ENCODE measurements around the gene KCNA2.

The KCNA2 gene

GRCh38 chr1:110628323-110629105, 22.4 kb upstream of the KCNA2 start:
- no peak for DNase-seq (ENCODE audit: low read depth, low spot score)

- DNase-seq (ENCODE audit: low read depth, low spot score): no peak
These were observed 21.6 kb upstream of the KCNA2 start for GRCh38 chr1:110627764-110628163.

- no peak for DNase-seq (ENCODE audit: low read depth, low spot score)
These were observed 20.7 kb upstream of the KCNA2 start for GRCh38 chr1:110626889-110627288.

DNA sequence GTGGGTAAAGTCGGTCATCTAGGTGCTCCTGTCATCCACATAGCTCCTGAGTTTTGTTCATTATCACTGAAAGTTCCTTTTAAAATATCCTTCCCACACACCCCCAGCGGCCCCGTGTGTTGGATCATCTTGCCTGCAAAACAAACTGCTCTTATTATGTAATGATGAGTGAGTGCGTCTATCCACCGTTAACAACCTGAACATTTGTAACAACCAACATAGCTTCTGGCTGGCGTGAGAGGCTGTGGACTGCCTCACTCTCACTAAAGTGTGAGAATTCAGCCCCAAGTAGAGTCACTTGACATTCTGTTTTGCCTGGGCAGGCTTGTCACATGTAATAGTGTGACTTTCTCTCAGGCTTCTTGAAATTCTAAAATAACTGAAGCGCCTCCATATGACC, 14.5 kb upstream of the KCNA2 start:
- no peak for DNase-seq (ENCODE audit: low read depth, low spot score)

- DNase-seq (ENCODE audit: low read depth, low spot score): no peak
These were observed 14.1 kb upstream of the KCNA2 start for GRCh38 chr1:110620250-110620615.

DNA sequence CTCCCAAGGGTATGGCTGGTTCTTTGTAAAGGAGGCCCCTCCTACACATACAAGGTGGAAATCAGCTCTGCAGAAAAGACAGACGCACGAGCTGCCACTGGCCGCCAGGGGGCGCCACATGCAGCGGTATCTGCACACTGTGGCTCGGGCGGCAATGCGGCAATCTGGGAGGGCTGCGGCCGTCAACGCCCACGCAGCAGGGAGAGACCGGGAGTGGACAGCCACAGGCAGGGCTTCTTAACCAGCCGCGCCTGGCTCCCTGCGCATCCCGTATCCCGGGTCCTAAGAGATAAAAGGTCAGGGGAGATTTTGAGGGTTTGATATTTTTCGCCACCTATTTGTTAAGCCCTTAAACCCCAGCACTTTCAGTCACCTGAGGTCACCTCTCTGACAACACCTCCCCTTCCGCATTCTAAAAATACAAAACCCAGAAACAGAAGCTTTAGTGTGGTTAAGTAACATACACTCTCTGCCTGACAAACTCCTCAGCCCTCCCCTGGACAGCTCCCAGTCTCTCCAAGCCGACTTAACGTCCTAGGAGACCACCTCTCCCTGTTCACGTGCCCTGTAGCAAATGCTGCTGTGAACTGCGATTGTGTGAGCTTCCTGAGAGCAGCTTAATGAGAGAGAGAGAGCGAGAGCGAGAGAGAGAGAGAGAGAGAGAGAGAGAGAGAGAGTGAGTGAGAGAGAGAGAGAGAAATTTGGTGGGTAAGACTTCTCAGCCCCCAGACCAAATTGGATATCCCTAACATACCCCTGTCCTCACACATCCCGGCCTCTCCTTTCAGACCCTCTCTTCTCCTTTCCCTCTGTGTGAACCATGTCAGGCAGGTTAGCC, 13.5 kb upstream of the KCNA2 start:
- DNase-seq (ENCODE audit: low read depth, low spot score): peak; percentile 80

GRCh38 chr1:110618668-110619067, 12.5 kb upstream of the KCNA2 start:
- DNase-seq (ENCODE audit: low read depth, low spot score): no peak

DNA sequence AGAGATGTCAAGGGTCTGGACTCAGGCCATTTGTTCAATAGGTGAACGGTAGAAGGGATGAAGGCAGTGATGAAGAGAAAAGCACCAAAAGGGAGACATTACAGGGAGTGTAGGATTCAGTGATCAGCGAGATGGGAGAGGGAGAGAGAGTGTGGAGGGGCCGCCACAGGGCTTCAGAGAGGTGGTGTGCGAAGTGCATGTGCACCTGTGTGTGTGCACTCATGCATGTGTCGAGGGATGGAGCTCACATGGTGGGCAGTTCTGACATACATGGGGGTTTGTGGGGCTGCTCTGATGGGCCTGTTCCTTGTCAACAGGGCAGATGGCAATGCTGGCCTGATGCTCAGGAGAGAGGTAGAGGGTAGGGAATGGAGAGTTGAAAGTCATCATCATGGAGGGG, 11.4 kb upstream of the KCNA2 start:
- no peak for DNase-seq (ENCODE audit: low read depth, low spot score)

DNA sequence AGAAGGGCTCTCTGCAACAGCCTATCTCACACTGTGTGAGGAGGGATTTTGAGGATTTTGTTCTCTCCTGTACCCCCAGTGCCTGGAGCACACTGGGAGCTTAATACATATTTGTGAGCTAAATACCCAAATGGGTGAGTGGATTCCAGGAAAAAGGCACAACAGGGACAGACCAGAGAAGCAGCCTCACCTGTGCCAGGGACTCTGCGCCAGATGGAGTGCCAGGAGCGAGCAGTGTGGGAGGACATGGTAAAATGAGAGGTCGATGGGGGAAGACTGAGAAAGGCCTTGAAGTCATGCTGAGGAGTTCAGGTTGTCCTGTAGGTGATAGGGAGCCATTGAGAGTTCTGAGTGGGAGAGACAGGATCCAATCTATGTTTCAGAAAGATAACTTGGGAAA, 11.0 kb upstream of the KCNA2 start:
- DNase-seq (ENCODE audit: low read depth, low spot score): no peak

GRCh38 chr1:110616587-110616986, 10.4 kb upstream of the KCNA2 start:
- DNase-seq (ENCODE audit: low read depth, low spot score): peak; percentile 11

- peak; percentile 74 for DNase-seq (ENCODE audit: low read depth, low spot score)
These were observed 9.5 kb upstream of the KCNA2 start for GRCh38 chr1:110615548-110616130.

- no peak for DNase-seq (ENCODE audit: low read depth, low spot score)
These were observed 6.0 kb upstream of the KCNA2 start for GRCh38 chr1:110612060-110612745.

DNA sequence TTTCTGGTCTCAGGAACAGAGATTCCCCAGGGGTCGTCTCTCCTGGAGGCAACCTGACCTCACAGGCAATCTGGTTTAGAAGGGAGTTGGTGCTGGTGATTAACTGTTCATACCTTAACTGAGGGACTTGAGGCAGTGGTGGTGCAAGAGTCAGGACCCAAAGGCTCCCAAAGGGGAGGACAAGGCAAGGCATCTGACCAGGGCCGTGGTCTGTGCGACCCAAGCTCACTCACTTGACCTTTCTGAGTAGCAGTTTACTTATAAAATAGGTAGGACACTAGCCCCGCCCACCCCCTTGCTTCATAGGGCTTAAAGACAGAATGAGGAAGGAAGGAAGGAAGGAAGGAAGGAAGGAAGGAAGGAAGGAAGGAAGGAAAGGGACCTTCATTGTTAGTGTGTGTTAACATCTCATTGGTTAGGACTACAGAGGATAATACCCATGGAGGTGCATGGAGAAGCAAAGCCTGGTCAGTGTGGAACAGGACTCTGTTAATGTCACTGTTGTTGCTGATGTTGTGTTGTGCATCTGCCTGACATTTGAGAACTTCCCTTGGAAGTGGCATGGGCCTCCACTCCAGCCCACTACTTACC, 4.6 kb upstream of the KCNA2 start:
- no peak for DNase-seq (ENCODE audit: low read depth, low spot score)

GRCh38 chr1:110610084-110610483, 3.9 kb upstream of the KCNA2 start:
- no peak for DNase-seq (ENCODE audit: low read depth, low spot score)

DNA sequence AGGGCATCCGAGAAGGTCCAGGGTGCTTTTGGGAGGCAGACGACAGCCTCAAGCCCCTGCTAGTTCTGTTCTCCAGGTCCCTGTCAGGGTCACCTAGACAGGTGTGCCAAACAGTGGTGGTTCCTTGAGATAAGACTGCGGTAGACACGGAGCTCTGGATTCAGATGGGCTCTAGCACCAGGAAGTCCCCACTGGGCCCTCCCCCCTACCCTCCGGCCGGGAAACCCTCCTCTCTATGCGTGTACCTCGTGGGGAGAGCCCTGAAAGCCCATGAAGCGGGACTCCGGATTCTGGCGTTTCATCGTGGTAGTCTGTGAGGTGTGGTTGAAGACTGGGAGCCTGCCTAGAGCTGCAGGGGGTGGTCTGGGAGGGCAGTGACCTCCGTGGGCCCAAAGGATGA, 2.1 kb upstream of the KCNA2 start:
- no peak for DNase-seq (ENCODE audit: low read depth, low spot score)

GRCh38 chr1:110607536-110608230, 1.5 kb upstream of the KCNA2 start:
- peak; percentile 2 for DNase-seq (ENCODE audit: low read depth, low spot score)

GRCh38 chr1:110606657-110607535, 738 bp upstream of the KCNA2 start:
- peak; percentile 51 for DNase-seq (ENCODE audit: low read depth, low spot score)

- DNase-seq (ENCODE audit: low read depth, low spot score): no peak
These were observed 712 bp downstream of the KCNA2 start for GRCh38 chr1:110605446-110605845.

DNA sequence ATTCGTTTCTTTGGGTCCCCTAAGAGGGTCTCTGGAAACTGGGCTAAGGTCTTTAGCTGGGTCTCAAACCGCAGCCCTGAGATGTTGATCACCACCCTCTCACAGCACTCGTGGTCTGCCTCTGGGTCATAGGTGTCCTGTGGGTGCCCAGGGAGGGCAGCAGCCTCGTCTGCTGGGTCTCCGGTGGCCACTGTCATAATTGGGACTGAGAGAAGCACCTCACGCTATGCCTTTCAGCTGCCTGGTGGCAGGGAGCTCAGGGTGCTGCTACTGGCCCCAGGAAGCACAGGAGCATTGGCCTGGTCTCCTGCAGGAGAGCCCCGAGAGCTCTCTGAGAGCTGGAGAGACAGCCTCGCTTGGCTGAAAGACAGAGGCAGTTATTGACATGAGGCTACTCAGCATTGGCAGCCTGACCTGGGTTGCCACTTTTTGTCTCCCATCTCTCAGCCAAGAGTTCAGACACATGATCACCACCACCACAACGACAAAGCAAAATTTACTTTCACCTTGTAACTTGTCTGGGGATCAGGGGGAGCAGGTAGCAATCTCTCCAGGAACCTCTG, 1.5 kb downstream of the KCNA2 start:
- DNase-seq (ENCODE audit: low read depth, low spot score): no peak

DNA sequence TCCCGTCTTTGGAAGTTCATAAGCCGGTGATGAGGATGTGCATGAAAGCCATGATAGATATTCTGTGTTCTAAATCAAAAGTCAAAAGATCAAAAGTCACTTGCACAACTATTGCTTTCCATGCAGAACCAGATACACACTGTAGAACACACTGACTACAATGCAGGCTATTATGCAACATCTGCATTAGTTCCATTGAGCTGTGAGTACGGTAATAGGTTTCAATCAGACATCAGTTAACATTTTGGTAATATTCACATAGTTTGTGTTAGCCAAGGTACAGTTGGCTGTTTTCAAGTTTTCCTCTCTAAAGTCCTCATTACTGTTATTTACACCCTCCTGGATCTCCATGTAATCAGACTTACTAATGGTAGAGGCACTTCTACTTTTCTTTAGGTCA, 3.1 kb downstream of the KCNA2 start:
- no peak for DNase-seq (ENCODE audit: low read depth, low spot score)
